HepG2 (cell line): ENCODE data around the gene TBC1D10A. TPM values are rescaled to one million over a fixed set of nuclear protein-coding genes. Genes with fewer than 3 reads are reported as not detected.

Source experiments
- ARNT2 ChIP-seq: sonication (generic); formaldehyde crosslinking; IDR thresholded peaks from 2 replicates; pipeline ENCODE4 v1.8.0; 2022; ENCODE audit warnings: mild to moderate bottlenecking, low read depth, missing genetic modification reagents, moderate library complexity
- BRCA1 ChIP-seq: sonication (generic); formaldehyde crosslinking; IDR thresholded peaks from 2 replicates; pipeline ENCODE4 v1.4.0; 2020; ENCODE audit warnings: missing genetic modification reagents
- DNMT1 ChIP-seq: sonication (generic); formaldehyde crosslinking; IDR thresholded peaks from 2 replicates; pipeline ENCODE4 v1.5.1; 2020; ENCODE audit warnings: mild to moderate bottlenecking, missing genetic modification reagents
- ELF3 ChIP-seq: IDR thresholded peaks from 2 replicates; pipeline ENCODE4 v1.6.1; 2016; ENCODE audit warnings: missing genetic modification reagents, missing compliant biosample characterization
- IKZF1 ChIP-seq: fragments of 450-650 bp; IDR thresholded peaks from 2 replicates; pipeline ENCODE4 v1.7.1; 2016
- IKZF4 ChIP-seq: sonication (generic); formaldehyde crosslinking; IDR thresholded peaks from 2 replicates; pipeline ENCODE4 v1.5.1; 2020; ENCODE audit warnings: borderline replicate concordance, mild to moderate bottlenecking, low read depth, missing genetic modification reagents; ENCODE audit errors: not compliant biosample characterization
- MIER3 ChIP-seq: IDR thresholded peaks from 2 replicates; pipeline ENCODE4 v1.6.1; 2016; ENCODE audit warnings: missing compliant biosample characterization, borderline replicate concordance
- MTF2 ChIP-seq: sonication (generic); formaldehyde crosslinking; IDR thresholded peaks from 2 replicates; pipeline ENCODE4 v1.5.0; 2020; ENCODE audit warnings: missing genetic modification reagents, borderline replicate concordance
- PAF1 ChIP-seq: IDR thresholded peaks from 2 replicates; pipeline ENCODE4 v1.6.1; 2016; ENCODE audit warnings: missing genetic modification reagents, missing compliant biosample characterization
- PHF20 ChIP-seq: sonication (generic); formaldehyde crosslinking; IDR thresholded peaks from 2 replicates; pipeline ENCODE4 v1.5.0; 2020; ENCODE audit warnings: mild to moderate bottlenecking, missing genetic modification reagents
- POGZ ChIP-seq: sonication (generic); formaldehyde crosslinking; IDR thresholded peaks from 2 replicates; pipeline ENCODE4 v1.4.0; 2020; ENCODE audit warnings: mild to moderate bottlenecking, missing genetic modification reagents
- SMARCC2 ChIP-seq: fragments of 450-650 bp; IDR thresholded peaks from 2 replicates; pipeline ENCODE4 v1.6.1; 2017; ENCODE audit warnings: antibody characterized with exemption, mild to moderate bottlenecking
- SNAPC2 ChIP-seq: sonication (generic); formaldehyde crosslinking; IDR thresholded peaks from 2 replicates; pipeline ENCODE4 v1.8.1; 2022; ENCODE audit warnings: mild to moderate bottlenecking, missing genetic modification reagents
- XBP1 ChIP-seq: sonication (generic); formaldehyde crosslinking; IDR thresholded peaks from 2 replicates; pipeline ENCODE4 v1.5.0; 2020; ENCODE audit warnings: missing genetic modification reagents
- ZNF224 ChIP-seq: sonication (generic); formaldehyde crosslinking; IDR thresholded peaks from 2 replicates; pipeline ENCODE4 v1.5.0; 2020; ENCODE audit warnings: mild to moderate bottlenecking, missing genetic modification reagents
- ZNF232 ChIP-seq: sonication (generic); formaldehyde crosslinking; IDR thresholded peaks from 2 replicates; pipeline ENCODE4 v1.4.0; 2020; ENCODE audit warnings: missing genetic modification reagents, borderline replicate concordance
- ZNF24 ChIP-seq: fragments of 450-650 bp; IDR thresholded peaks from 2 replicates; pipeline ENCODE4 v1.6.1; 2017; ENCODE audit warnings: antibody characterized with exemption, mild to moderate bottlenecking
- ZNF567 ChIP-seq: sonication (generic); formaldehyde crosslinking; IDR thresholded peaks from 2 replicates; pipeline ENCODE4 v1.8.1; 2023; ENCODE audit warnings: mild to moderate bottlenecking, missing genetic modification reagents, borderline replicate concordance
- ZNF749 ChIP-seq: sonication (generic); formaldehyde crosslinking; IDR thresholded peaks from 2 replicates; pipeline ENCODE4 v1.8.0; 2022; ENCODE audit warnings: mild to moderate bottlenecking, missing genetic modification reagents, moderate library complexity, borderline replicate concordance
- ZNF83 ChIP-seq: sonication (generic); formaldehyde crosslinking; IDR thresholded peaks from 2 replicates; pipeline ENCODE4 v1.4.0; 2020; ENCODE audit warnings: missing genetic modification reagents, mild to moderate bottlenecking, borderline replicate concordance
- ZNF839 ChIP-seq: sonication (generic); formaldehyde crosslinking; IDR thresholded peaks from 2 replicates; pipeline ENCODE4 v1.4.0; 2020; ENCODE audit warnings: missing genetic modification reagents, mild to moderate bottlenecking, borderline replicate concordance
- polyA plus RNA-seq, 8 experiments: library from polyadenylated mRNA; depleted of rRNA in 3 of 8; stranded (reverse) in 7 of 8; unstranded in 1 of 8; fragments of >200 nt; fragmentation: Illumina TruSeq in 4 of 8; extraction: Trizol in 4 of 8; gene quantifications; 2 replicates each; pipeline versions ENCODE4 v1.2.1 to v1.2.3, GENCODE V29; 2011 to 2016; ENCODE audit warnings: low read depth in 4 of 8, missing spikeins in 1 of 8, mixed read lengths in 1 of 8; ENCODE audit not compliant: insufficient read depth in 1 of 8
- total RNA-seq, 5 experiments: library from RNA; depleted of rRNA; stranded (reverse); fragments of >200 nt; fragmentation: Illumina TruSeq; extraction: Trizol; gene quantifications; 2 replicates each; pipeline ENCODE4 v1.2.3, GENCODE V29; 2016; ENCODE audit warnings: low read depth in 1 of 5
- TF ChIP-seq, protein P1 (sequence below): sonication (generic); formaldehyde crosslinking; IDR thresholded peaks from 2 replicates; pipeline ENCODE4 v1.4.0; 2020; ENCODE audit warnings: missing genetic modification reagents
- TF ChIP-seq, protein P2 (sequence below): sonication (generic); formaldehyde crosslinking; IDR thresholded peaks from 2 replicates; pipeline ENCODE4 v1.8.0; 2022; ENCODE audit warnings: mild to moderate bottlenecking, missing genetic modification reagents, borderline replicate concordance
- TF ChIP-seq, protein P3 (sequence below): sonication (generic); formaldehyde crosslinking; IDR thresholded peaks from 2 replicates; pipeline ENCODE4 v1.5.0; 2020; ENCODE audit warnings: mild to moderate bottlenecking, missing genetic modification reagents, borderline replicate concordance

The TBC1D10A gene
- total and polyA plus RNA-seq, 2 of the 13 experiments (the other 11 are each of a cell fraction or from before 2014, with no cell fraction given), result 4.2 to 4.9 TPM

DNA sequence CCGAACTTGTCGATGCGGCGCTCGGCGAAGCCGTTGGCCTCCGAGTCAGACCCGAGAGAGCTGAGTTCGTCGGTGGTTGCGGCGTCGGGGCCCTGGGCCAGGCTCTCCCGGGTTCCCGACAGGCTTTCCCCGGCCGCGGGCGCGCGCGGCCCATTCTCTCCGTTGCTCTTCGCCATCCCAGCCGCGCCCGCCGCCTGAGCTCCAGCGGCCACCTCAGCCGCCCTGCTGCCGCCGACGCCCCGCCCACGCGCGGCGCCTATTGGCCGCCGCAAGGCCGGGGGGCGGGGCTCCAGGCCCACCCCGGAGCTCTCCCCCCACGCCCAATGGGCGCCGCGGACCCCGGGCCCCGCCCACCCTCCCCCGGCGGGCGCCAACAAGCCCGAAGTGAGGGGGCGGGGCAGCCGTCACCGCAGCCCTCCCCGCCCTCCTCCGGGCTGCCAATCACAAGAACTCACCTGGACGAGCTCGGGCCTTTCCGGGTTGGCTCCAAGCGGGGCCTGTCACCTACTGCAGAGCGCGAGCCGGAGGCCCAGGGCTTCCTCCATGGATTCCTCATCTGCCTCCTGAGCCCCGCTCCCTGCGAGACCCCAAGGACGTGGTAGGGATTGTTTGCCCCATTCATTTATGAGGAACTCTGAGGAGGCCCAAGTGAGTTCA, at the start of gene TBC1D10A (continued):
- TF ChIP-seq, protein P1, sequence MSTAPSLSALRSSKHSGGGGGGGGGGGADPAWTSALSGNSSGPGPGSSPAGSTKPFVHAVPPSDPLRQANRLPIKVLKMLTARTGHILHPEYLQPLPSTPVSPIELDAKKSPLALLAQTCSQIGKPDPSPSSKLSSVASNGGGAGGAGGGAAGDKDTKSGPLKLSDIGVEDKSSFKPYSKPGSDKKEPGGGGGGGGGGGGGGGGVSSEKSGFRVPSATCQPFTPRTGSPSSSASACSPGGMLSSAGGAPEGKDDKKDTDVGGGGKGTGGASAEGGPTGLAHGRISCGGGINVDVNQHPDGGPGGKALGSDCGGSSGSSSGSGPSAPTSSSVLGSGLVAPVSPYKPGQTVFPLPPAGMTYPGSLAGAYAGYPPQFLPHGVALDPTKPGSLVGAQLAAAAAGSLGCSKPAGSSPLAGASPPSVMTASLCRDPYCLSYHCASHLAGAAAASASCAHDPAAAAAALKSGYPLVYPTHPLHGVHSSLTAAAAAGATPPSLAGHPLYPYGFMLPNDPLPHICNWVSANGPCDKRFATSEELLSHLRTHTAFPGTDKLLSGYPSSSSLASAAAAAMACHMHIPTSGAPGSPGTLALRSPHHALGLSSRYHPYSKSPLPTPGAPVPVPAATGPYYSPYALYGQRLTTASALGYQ (CRISPR knock-in tag), result no peak
- TF ChIP-seq ARNT2 (CRISPR knock-in tag) (peak; percentile 46; the same call in 1 of the 2 replicates), XBP1 (no peak), PAF1 (CRISPR knock-in tag) (no peak), MIER3 (CRISPR knock-in tag) (no peak), MTF2 (CRISPR knock-in tag) (no peak), BRCA1 (CRISPR knock-in tag) (no peak), SMARCC2 (no peak), ZNF83 (CRISPR knock-in tag) (no peak), IKZF1 (no peak), SNAPC2 (no peak), IKZF4 (CRISPR knock-in tag) (no peak), DNMT1 (CRISPR knock-in tag) (no peak), ZNF24 (no peak), ZNF839 (no peak), ZNF749 (CRISPR knock-in tag) (no peak), POGZ (CRISPR knock-in tag) (0 out of 2 replicates have a peak, but pooled peaks have one; percentile 18), ZNF224 (CRISPR knock-in tag) (no peak), ZNF232 (0 out of 2 replicates have a peak, but pooled peaks have one; percentile 3), ZNF567 (CRISPR knock-in tag) (no peak), PHF20 (CRISPR knock-in tag) (peak; percentile 78), ELF3 (CRISPR knock-in tag) (peak; percentile 71; the same call in 1 of the 2 replicates)
- TF ChIP-seq, protein P2, sequence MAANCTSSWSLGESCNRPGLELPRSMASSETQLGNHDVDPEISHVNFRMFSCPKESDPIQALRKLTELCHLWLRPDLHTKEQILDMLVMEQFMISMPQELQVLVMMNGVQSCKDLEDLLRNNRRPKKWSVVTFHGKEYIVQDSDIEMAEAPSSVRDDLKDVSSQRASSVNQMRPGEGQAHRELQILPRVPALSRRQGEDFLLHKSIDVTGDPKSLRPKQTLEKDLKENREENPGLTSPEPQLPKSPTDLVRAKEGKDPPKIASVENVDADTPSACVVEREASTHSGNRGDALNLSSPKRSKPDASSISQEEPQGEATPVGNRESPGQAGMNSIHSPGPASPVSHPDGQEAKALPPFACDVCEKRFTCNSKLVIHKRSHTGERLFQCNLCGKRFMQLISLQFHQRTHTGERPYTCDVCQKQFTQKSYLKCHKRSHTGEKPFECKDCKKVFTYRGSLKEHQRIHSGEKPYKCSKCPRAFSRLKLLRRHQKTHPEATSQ (CRISPR knock-in tag), result no peak
- TF ChIP-seq, protein P3, sequence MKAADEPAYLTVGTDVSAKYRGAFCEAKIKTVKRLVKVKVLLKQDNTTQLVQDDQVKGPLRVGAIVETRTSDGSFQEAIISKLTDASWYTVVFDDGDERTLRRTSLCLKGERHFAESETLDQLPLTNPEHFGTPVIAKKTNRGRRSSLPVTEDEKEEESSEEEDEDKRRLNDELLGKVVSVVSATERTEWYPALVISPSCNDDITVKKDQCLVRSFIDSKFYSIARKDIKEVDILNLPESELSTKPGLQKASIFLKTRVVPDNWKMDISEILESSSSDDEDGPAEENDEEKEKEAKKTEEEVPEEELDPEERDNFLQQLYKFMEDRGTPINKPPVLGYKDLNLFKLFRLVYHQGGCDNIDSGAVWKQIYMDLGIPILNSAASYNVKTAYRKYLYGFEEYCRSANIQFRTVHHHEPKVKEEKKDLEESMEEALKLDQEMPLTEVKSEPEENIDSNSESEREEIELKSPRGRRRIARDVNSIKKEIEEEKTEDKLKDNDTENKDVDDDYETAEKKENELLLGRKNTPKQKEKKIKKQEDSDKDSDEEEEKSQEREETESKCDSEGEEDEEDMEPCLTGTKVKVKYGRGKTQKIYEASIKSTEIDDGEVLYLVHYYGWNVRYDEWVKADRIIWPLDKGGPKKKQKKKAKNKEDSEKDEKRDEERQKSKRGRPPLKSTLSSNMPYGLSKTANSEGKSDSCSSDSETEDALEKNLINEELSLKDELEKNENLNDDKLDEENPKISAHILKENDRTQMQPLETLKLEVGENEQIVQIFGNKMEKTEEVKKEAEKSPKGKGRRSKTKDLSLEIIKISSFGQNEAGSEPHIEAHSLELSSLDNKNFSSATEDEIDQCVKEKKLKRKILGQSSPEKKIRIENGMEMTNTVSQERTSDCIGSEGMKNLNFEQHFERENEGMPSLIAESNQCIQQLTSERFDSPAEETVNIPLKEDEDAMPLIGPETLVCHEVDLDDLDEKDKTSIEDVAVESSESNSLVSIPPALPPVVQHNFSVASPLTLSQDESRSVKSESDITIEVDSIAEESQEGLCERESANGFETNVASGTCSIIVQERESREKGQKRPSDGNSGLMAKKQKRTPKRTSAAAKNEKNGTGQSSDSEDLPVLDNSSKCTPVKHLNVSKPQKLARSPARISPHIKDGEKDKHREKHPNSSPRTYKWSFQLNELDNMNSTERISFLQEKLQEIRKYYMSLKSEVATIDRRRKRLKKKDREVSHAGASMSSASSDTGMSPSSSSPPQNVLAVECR (CRISPR knock-in tag), result peak; percentile 74; the same call in 1 of the 2 replicates
